GM21786 (cell line): ENCODE results near the gene DBN1.
"Not testable (repeated sequence)": the region's sequence is repeated elsewhere in the genome, so short reads cannot be mapped to it uniquely, and the experiment has no call there.

Source experiments
- ATAC-seq: cut with Tn5 transposase; IDR thresholded peaks from one replicate; pipeline ENCODE4 v1.9.1; 2021; ENCODE audit not compliant: unreplicated experiment

The DBN1 gene

GRCh38 chr5:177431317-177432142, 41.9 kb downstream of the DBN1 start:
- peak; percentile 48 for ATAC-seq

DNA sequence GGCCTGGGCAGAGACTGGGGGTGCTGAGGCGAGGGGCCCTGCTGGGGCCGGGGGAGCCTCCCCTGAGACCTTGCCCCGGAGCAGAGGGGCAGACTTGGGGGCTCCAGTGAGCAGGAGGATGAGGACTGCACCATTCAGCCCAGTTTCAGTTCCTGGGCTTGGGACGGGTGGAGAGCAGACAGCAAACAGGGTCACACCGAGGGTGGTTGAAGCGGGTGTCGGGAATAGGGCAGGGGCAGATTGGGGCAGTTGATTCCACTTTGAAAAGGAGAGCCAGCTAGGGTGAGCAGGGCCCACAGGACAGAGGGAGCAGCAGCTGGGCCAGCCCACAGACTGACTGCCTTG, 42.5 kb downstream of the DBN1 start:
- no peak for ATAC-seq

DNA sequence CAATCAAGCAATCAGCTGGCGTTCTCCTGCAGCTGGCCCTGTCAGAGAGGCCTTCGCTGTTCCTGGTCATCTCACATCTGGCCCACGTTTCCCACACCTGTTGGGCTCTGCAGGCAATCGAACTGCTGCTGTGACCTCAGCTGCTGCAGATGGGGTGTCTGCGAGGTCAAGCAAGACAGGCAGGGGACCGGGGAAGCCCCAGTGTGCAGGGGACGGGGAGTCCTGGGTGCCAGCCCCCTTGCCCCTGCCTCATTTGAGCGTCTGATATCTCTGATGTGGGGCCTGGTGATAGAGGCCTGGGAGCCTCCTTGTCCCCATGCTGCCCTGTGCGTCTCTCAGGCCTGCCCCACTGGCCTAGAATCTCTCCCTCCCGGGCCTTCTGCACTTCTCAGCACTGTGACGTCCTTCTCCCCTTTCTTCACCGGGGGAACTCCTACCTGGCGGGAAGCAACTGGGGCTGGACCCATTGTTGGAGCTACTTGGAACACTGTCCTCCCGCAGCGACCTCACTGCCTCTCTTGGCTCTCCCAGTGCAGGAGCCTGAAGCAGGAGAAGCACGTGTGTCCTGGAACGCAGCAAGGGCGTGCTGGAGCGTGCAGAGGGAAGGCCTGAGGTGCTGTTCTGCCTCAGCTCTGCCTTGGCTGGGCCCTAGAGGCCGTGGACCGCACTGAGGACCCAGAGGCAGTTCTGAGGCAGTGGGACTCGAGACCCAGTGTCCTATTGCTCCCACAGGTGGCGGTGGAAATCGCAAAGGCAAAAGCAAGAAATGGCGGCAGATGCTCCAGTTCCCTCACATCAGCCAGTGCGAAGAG, 43.1 kb downstream of the DBN1 start:
- ATAC-seq = no peak

DNA sequence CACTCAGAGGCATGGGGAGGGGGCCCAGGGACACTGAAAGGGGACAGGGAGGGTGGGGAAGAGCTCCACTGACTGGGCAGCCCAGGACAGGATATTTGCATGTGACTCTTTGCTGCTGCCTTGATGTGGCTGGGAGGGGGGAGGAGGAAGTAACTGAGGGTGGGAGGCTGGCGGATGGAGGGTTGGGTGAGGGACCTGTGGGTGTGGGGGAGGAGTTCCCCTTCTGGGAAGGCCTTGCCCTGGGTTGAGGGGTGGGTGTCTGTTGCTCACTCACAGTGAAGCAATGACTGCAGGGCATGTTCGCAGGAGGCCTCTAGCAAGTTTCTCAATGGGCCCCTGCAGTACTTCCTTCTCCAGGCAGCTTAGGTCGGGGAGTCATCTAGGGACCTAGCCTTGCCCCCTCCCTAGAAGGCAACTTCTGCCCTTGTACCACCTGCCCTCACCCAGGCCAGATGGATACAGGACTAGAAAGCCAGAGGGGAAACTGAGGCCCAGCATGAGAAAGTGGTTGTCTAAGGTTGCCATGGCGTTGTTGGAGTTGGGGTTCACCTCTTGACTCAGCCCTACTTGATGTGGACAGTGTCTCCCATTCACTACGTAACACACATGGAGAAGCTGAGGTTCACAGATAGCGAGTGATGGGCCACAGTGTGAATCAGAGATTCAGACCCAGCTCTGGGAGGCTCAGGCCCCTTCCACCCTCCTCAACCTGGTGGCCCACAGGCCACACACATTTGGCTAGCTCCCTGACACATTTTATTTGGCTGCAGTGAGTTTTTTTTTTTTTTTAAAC, 44.0 kb downstream of the DBN1 start:
- no peak for ATAC-seq

DNA sequence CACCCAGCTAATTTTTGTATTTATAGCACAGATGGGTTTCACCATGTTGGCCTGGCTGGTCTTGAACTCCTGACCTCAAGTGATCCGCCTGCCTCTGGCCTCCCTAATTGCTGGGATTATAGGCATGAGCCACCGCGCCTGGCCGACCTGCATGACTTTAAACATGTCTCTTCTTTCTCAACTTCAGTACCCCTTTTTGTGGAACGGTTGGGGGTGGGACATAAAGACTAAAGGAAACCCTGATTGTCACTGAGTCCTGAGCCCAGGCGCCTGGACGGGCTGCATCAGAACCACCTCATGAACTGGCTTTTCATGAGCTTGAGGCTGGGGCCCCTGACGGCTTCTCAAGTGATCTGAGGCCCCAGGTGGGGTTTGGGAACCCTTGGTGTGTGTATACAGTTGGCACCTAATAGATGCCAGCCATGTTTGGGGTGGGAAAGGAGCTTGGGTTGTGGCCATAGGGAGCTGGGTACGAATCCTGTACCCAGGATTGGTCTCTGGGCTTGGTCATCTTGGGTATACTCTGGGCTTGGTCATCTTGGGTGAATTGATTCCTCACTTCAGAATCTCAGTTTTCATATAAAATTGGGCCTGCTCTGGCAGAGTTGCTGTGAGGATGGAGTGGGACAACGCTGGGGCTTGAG, 44.7 kb downstream of the DBN1 start:
- no peak for ATAC-seq

DNA sequence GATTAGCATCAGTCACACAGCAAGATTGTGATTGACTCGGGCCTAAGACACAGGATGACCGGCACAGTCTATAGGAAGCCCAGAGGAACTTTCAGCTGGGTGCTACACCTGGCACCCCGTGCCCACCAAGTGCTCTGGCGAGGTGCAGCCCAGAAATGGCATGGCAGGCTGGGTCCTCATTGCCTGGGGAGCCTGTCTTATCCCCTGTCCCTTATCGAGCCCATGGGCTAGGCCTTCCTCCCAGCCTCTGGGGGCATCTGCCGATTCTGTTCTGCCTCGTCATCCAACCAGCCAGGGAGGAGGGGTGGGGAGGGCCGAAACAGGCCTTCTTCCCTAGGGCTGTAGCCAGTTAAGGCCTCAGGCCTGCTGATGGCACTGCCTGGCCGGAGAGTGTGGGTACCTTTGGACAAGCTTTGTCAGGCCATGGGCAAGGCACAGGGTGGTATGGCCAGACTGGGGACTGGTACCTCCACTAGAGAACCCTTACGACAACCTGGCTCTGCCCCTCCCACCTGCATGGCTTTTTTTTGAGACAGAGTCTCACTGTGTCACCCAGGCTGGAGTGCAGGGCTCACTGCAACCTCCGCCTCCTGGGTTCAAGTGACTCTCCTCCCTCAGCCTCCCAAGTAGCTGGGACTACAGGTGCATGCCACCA, 45.4 kb downstream of the DBN1 start:
- ATAC-seq = no peak

DNA sequence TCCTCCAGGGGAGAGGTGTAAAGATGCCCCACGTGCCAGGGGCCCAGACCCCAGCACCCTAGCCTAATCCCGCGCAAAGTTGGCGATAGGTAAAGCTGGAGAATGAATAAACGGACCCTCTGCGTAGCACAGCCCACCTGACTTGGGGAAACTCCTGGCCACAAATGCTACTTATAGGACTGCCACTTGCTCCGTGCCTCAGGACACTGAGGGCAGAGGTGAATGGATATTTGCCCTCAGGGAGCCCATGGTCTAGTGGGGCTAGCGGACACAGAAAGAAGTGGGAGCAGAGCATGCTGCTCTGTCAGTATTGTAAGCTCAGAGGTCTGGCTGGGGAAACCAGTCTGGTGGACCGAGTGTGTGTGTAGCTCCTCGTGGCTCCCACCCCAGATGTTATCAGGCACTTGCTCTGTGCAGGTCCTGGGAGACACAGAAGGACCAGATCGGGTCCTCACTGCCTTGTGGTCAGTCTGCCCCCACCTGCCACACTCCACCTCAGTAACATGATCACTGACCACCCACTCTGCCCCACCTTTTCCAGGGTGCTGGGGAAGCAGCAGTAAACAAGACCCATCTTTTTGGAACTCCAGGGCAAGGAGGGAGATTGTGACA, 46.1 kb downstream of the DBN1 start:
- no peak for ATAC-seq

DNA sequence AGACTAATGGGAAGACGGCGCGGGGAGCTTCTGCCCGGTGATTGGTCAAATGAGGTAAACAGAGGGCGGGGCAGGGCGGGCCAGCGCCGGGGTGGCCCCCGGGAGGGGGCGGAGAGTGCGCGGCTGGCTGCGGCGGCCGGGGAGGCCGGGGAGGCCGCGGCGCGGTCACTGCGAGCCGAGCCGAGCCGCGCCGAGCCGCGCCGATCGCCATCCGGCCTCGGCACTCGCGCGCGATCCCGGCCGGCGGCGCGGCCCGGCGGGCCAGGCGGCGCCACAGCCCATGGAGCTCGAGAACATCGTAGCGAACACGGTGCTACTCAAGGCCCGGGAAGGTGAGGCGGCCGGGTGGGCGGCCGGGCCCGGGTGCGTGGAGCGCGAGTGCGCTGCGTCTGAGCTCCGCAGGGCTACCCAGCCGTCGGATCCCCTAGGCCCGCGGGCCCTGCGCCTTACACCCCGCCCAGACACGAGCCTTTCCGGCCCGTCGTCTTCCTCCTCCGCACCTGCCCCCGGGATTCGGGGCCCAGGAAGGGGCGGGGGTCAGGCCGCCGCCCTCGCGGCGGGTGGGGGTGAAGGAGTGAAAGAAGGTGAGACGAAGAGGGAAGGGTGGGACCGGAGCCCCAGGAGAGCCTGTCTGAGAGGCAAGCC, 46.7 kb downstream of the DBN1 start, which contains the start of gene GRK6:
Gene GRK6 (plus strand): TSS at position 111 of the 645 bp plus-strand sequence. CDS start 170 bp downstream, at position 281.
- peak; percentile 0 for ATAC-seq

GRCh38 chr5:177425801-177426565, 47.5 kb downstream of the DBN1 start:
- ATAC-seq = peak; percentile 81

DNA sequence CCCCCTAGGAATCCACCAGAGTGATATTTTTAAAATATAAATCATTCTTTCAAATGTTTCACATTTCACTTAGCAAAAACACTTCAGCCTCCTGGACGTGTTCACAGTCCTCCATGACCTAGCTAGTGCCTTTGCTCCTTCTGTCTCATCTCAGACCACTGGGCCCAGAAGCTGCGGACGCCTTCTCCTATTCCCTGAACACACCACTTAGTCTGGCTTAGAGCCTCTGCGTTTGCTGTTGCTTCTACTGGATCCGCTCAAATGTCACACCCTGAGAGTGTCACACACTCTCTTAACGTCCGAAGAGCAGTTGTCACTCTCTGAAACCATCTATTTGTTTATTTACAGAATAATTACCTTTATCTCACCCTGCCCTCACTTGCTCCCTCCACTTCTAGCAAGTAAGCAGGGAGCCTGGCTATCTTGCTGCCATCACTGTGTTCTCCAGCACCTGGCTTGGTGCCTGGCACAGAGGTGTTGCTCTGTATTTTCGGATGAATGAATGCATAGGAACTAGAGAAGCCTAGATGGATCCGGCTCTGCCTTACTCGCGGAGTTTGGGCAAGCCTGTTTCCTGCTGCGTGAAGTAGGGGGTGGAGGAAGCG, 48.1 kb downstream of the DBN1 start:
- no peak for ATAC-seq

DNA sequence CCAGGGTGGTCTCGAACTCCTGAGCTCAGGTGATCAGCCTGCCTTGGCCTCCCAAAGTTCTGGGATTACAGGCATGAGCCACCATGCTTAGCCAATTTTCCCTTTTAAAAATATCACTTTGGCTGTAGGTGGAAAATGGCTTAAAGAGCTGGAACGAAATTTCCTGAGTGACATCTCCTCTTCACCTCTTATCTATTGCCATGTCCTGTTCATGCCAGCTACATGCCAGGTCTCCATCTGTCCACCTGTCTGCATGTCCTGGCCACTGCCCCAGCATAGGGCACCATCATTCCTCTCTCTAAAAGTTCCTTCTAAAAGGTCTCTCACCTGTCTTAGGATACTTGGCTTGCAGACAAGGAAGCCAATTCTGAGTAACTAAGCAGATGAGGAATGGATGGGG, 49.8 kb downstream of the DBN1 start:
- ATAC-seq = no peak

- ATAC-seq = no peak
These were observed 52.2 kb downstream of the DBN1 start for GRCh38 chr5:177421062-177421798.

GRCh38 chr5:177420472-177420871, 53.0 kb downstream of the DBN1 start:
- not testable (repeated sequence) for ATAC-seq

DNA sequence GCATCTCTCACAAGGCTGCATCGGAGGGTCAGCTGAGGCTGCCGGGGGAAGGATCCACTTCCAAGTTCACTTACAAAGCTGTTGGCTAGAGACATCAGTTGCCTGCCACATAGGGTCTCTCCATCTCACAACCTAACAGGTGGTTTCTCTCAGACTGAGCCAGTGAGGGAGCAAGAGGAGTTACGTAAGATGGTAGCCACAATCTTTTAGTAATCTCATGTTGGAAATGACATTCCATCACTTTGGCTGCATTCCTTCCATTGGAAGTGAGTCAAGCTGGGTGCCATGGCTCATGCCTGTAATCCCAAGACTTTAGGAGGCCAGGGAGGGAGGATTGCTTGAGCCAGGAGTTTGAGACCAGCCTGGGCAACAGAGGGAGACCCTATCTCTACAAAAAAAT, 54.4 kb downstream of the DBN1 start:
- ATAC-seq = no peak

DNA sequence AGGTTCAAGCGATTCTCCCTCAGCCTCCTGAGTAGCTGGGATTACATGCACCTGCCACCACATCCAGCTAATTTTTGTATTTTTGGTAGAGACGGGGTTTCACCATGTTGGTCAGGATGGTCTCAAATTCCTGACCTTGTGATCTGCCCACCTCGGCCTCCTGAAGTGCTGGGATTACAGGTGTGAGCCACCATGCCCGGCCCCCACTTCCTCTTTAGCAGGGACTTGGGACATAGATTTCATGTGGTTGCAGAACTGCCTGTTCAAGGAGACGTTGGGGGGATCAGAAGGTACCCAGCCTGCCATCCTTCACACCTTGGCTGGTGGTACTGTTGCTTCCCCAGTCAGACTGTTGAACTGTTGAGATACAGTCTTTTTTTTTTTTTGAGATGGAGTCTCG, 56.4 kb downstream of the DBN1 start:
- not testable (repeated sequence) for ATAC-seq

DNA sequence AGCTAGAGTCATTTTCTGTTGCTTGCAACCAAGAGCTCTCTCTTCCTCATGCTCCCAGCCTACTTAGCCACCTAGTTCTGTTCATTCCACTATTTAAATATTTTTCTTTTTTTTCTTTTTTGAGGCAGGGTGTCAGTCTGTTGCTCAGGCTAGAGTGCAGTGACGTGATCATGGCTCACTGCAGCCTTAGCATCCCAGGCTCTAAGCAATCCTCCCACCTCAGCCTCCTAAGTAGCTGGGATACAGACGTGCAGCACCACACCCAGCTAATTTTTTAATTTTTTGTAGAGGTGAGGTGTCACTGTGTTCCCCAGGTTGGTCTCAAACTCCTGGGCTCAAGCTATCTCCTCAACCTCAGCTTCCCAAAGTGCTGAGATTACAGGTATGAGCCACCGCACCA, 59.0 kb downstream of the DBN1 start:
- no peak for ATAC-seq

DNA sequence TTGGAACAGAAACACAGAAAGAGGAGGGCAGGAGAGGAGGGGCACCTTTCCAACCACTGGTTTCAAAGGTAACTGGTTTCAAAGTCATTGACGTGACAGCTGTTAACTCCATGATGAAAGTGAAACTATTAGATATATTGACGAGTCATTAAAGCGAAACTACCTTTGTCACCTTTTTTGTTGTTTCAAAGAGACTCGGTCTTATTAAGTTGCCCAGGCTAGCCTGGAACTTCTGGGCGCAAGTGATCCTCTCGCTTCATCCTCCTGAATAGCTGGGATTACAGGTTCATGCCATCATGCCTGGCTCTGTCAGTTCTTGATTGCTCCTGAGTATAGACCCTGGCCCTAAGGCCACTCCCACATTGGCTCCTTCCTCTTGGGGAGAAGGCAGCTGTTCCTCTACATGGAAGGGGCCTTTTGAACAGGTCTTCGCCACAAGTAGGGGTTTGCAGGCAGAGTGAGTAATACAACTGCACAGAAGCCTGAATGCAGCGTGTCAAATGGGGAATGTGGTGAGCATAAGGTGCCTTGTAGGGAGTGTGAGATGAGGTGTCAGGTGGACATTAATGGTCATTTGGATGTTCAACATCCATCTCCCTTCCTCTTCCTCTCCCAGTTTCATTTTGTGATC, 60.7 kb downstream of the DBN1 start:
- ATAC-seq = peak; percentile 76
